ENCODE data around the gene WT1. TPM values are rescaled to one million over a fixed set of nuclear protein-coding genes. Genes with fewer than 3 reads are reported as not detected.

WT1 gene
- total RNA-seq, 1 donor from 2014 or later: not detected

DNA sequence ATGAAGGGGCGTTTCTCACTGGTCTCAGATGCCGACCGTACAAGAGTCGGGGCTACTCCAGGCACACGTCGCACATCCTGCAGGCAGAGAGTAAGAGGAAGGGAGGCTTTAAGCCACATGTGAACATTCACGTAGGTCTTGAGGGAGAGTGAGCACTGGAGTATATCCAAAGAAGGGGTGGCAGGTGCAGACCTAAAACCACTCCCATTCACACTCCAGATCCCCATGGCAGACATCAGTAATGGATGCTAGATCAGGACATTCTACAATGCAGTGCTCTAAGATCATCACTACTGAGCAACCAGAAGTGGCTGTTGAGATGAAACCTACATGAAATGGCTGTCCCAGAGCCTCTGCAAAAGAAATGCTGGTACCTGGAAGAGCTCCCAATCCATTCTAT lies 39.0 kb downstream of the WT1 start:
- TF ChIP-seq CTCF (IDR thresholded peaks at IDR 0.05): no peak
- H3K4me3 Mint-ChIP-seq (ENCODE audit: unreplicated experiment): no peak overlapping the region
- no peak overlapping the region for H3K27ac Mint-ChIP-seq (ENCODE audit: unreplicated experiment)
- H3K36me3 Mint-ChIP-seq (ENCODE audit: unreplicated experiment): no peaks in the 10 kb centered on the region
- no peak for DNase-seq (ENCODE audit: extremely low spot score, unreplicated experiment)
- peaks cover 5% of the 10 kb centered on the region for H3K9me3 Mint-ChIP-seq (ENCODE audit: unreplicated experiment)
- H3K4me1 Mint-ChIP-seq (ENCODE audit: unreplicated experiment): no peaks in the 10 kb centered on the region
- no peaks in the 10 kb centered on the region for H3K27me3 Mint-ChIP-seq (ENCODE audit: unreplicated experiment)

DNA sequence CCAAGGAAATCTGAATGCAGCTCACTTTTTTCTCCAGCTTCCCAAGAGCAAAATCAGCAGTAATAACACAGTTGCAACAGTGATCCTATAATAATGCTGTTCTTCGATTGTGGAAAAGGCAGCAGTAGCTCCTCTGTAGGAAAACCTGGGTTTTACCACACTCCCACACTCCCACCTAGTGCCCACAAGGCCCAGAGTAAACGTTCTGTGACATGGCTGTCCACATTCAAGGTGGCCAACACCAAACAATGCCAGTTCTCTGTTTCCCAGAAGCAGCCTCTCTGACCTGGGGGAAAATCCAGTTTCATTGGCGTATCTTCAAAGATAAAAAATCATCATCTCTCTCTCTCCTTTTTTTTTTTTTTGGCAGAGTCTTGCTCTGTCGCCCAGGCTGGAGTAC lies 40.2 kb downstream of the WT1 start:
- Mint-ChIP-seq H3K27me3 (ENCODE audit: unreplicated experiment) (no peaks in the 10 kb centered on the region), H3K36me3 (ENCODE audit: unreplicated experiment) (no peaks in the 10 kb centered on the region), H3K27ac (ENCODE audit: unreplicated experiment) (no peak overlapping the region), H3K4me1 (ENCODE audit: unreplicated experiment) (no peaks in the 10 kb centered on the region), H3K4me3 (ENCODE audit: unreplicated experiment) (no peak overlapping the region), H3K9me3 (ENCODE audit: unreplicated experiment) (no peaks in the 10 kb centered on the region)
- TF ChIP-seq CTCF (IDR thresholded peaks at IDR 0.05): no peak
- no peak for DNase-seq (ENCODE audit: extremely low spot score, unreplicated experiment)

DNA sequence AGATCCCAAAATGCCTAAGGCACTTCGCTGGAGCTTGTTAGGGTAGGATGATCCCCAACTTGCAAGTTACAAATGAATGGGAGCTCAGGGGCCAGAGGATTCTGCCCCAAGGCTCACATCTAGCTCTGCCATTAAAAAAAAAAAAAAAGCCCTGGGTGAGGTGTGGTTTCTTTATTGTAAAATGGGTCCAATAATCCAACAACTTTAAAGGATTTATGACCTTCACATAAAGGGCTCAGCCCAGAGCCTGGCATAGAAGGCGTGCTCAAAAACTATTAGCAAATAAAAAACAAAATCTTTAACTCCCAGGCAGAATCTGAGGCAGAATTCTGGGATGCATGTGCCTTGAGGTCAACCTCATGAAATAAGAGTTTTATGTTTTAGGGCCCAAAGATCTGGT lies 42.5 kb downstream of the WT1 start:
- Mint-ChIP-seq H3K27me3 (ENCODE audit: unreplicated experiment) (no peaks in the 10 kb centered on the region), H3K9me3 (ENCODE audit: unreplicated experiment) (no peaks in the 10 kb centered on the region), H3K36me3 (ENCODE audit: unreplicated experiment) (no peaks in the 10 kb centered on the region), H3K4me1 (ENCODE audit: unreplicated experiment) (no peaks in the 10 kb centered on the region), H3K4me3 (ENCODE audit: unreplicated experiment) (no peak overlapping the region), H3K27ac (ENCODE audit: unreplicated experiment) (no peak overlapping the region)
- no peak for TF ChIP-seq CTCF (IDR thresholded peaks at IDR 0.05)
- no peak for DNase-seq (ENCODE audit: extremely low spot score, unreplicated experiment)

DNA sequence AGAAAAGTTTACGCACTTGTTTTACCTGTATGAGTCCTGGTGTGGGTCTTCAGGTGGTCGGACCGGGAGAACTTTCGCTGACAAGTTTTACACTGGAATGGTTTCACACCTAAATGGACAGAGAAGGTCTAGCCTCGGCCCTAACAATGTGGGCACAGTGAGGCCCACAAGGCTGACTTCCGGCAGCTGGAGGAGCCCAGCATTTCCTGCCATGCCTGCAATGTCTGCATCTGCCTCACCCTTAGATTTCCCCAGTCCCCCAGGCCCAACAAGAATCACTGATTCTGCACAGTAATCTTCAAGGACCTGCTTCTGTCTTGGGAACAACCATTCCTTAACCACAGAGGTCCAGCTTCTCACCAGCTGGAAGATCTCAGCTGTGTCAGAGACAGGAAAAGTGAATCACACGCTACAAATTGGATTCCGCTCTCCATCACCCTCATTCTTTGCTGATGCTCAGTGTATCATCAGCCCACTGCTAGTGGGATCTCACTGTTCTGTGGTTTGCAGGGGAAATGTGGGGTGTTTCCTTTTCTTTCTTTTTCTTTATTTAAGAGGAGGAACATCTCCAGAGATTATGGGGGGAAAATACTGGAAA lies 43.3 kb downstream of the WT1 start:
- Mint-ChIP-seq H3K4me1 (ENCODE audit: unreplicated experiment) (no peaks in the 10 kb centered on the region), H3K36me3 (ENCODE audit: unreplicated experiment) (no peaks in the 10 kb centered on the region), H3K27me3 (ENCODE audit: unreplicated experiment) (no peaks in the 10 kb centered on the region), H3K4me3 (ENCODE audit: unreplicated experiment) (no peak overlapping the region), H3K9me3 (ENCODE audit: unreplicated experiment) (no peaks in the 10 kb centered on the region), H3K27ac (ENCODE audit: unreplicated experiment) (no peak overlapping the region)
- no peak for DNase-seq (ENCODE audit: extremely low spot score, unreplicated experiment)
- TF ChIP-seq CTCF (IDR thresholded peaks at IDR 0.05): no peak

GRCh38 chr11:32391479-32391878 lies 43.9 kb downstream of the WT1 start:
- Mint-ChIP-seq H3K36me3 (ENCODE audit: unreplicated experiment) (no peaks in the 10 kb centered on the region), H3K27ac (ENCODE audit: unreplicated experiment) (no peak overlapping the region), H3K9me3 (ENCODE audit: unreplicated experiment) (no peaks in the 10 kb centered on the region), H3K4me1 (ENCODE audit: unreplicated experiment) (no peaks in the 10 kb centered on the region), H3K4me3 (ENCODE audit: unreplicated experiment) (no peak overlapping the region), H3K27me3 (ENCODE audit: unreplicated experiment) (no peaks in the 10 kb centered on the region)
- TF ChIP-seq CTCF (IDR thresholded peaks at IDR 0.05): no peak
- no peak for DNase-seq (ENCODE audit: extremely low spot score, unreplicated experiment)

Measured in osteocyte (in vitro differentiated cells).